ENCODE results near the gene CRELD2.

The CRELD2 gene

DNA sequence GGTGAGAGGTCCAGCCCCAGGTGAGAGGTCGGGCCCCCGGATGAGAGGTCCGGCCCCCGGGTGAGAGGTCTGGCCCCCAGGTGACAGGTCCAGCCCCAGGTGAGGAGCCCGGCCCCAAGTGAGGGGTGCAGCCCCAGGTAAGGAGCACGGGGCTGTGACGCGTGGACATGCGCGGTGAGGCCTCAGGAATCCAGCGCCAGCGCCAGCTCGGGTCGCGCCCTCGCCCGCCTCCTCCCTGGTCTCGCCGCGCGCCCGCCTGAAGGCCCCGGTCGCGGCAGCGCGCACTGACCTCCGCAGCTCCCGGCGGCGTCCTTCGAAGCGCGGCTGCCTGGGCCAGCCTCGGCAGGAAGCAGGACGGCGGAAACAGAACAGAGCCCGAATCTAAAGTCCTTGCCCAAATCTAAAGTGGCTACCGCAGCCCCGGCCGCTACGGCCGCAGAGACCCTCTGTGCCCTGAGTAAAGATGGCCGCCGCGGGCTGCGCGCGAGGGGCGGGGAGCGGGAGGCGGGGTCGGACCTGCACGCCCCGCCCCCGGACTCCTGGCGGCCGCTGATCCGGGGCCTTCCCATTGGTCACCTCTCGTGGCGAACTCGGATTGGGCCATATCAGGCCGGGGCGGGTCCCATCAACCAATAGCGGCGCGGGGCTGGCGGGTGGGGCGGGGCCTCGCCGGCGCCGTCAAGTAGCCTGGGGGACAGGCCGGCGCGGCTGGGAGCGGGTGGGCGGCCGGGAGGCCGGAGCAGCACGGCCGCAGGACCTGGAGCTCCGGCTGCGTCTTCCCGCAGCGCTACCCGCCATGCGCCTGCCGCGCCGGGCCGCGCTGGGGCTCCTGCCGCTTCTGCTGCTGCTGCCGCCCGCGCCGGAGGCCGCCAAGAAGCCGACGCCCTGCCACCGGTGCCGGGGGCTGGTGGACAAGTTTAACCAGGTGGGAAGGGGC, at the start of gene CRELD2, which contains the start of gene ALG12:
CRELD2 (plus strand) TSS at position 661 of the 937 bp plus-strand sequence; CDS start at position 797, 136 bp downstream.
ALG12 (minus strand) TSS at position 465 of the 937 bp plus-strand sequence. CDS start 4,673 bp downstream, outside the sequence.
- peak; percentile 77 for DNase-seq

DNA sequence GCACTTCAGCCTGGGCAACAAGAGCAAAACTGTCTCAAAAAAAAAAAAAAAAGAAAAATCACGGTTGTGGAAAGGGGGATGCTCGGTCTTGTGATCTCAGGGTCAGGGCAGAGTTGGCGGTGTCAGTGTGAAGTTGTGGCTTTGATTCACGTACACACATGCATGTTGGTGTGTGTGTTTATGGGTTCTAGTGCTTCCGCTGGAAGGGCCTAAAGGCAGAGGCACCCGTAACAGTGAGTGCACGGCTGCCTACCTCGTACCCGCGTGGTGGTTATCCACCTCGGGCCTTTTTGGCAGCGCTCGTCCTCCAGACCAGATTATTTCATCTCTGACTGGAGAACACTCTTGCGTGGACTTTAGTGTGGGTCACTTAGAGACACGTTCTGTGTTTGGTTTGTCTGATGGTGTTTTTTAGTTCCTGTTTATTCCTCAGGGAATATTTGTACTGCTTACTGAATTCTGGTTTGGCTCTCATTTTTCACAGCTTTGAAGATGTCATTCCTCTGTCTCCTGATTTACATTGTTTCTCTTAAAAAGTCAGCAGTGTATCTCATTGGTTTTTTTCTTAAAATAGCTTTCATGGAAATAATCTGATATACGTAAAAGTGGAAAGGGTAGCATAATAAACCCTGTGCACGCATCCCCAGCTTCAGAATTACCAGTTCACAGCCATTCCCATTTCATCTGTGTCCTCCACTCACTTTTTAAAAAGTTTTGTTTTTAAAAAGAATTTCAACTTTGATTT, 49.2 kb upstream of the CRELD2 start:
- DNase-seq: no peak

DNA sequence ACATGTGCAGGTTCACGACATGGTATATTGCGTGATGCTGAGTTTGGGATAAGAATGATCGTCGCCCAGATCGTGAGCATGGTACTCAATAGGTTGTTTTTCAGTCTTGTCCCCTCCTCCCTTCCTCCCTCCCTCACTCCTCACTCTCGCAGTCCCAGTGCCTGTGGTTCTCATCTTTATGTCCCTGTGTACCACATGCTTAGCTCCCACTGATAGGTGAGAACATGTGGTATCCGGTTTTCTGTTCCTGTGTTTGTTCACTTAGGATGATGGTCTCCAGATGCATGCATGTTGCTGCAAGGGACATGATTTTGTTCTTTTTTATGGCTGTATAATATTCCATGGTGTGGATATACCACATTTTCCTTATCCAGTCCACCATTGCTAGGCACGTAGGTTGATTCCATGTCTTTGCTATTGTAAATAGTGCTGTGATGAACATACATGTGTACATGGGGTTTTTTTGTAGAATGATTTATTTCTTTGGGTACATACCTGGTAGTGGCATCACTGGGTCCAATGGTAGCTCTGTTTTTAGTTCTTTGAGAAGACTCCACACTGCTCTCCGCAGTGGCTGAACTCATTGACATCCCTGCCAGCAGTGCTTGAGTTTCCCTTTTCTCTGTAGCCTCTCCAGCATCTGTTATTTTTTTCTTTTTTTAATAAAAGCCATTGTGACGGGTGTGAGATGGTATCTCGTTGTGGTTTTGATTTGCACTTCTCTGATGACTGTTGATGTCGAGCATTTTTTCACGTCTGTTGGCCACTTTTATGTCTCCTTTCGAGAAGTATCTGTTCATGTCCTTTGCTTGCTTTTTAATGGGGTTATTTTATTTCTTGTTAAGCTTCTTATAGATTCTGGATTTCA, 48.4 kb upstream of the CRELD2 start:
- DNase-seq: no peak

DNA sequence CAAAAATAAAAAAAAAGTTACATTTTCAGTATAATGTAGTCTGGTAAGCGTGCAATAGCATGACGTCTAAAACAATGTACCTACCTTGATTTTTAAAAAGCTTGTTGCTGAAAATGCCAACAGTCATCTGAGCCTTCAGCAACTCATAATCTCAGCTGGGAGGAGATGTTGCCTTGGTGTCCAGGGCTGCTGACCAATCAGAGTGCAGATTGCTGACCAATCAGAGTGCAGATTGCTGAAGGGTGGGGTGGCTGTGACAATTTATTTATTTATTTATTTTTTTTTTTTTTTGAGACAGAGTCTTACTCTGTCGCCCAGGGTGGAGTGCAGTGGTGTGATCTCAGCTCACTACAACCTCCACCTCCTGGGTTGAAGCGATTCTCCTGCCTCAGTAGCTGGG, 47.0 kb upstream of the CRELD2 start:
- no peak for DNase-seq

DNA sequence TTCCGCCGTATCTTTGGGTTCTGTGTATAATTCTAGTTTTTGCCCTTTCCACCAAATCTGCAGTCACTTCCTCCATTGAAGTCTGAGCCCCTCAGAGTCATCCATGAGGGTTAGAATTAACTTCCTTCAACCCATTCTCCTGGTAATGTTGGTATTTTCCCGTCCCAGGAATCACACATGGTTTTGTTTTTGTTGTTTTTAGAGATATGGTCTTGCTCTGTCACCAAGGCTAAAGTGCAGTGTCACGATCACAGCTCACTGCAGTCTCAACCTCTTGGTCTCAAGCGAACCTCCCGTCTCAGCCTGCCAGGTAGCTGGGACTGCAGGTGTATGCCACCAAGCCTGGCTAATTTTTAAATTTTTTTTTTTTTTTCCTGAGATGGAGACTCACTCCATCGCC, 46.1 kb upstream of the CRELD2 start:
- DNase-seq: no peak

- no peak for DNase-seq
These were observed 45.0 kb upstream of the CRELD2 start for GRCh38 chr22:49873228-49873940.

DNA sequence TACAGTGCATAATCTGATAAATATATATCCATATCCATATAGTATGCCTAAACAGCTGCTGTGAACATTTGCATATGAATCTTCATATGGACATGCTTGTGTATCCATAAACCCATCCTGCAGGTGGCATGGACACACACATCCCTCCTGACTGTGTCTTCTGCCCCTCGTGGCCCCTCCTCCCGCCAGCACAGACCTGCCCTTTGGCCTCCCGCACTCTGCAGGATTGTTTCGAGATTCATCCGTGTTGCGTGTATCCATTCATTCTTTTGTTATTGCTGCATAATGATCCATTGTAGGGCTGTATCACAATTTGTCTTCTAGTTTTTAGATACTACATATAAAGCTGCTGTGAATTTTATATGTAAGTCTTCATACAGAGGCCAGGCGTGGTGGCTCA, 40.8 kb upstream of the CRELD2 start:
- no peak for DNase-seq

DNA sequence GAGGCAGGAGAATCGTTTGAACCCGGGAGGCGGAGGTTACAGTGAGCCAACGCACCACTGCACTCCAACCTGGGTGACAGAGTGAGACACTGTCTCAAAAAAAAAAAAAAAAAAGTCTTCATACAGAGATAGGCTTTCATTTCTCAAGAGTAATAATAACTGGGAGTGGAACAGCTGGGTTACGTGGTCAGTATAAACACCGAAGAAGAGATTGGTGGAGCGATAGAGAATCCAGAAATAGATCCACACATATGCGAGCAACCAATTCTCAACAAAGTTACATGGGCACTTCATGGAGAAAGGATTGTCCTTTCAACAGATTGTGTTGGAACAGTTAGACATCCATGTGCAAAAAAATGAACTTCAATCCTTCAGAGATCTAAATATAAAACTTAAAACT, 40.2 kb upstream of the CRELD2 start:
- DNase-seq: no peak

DNA sequence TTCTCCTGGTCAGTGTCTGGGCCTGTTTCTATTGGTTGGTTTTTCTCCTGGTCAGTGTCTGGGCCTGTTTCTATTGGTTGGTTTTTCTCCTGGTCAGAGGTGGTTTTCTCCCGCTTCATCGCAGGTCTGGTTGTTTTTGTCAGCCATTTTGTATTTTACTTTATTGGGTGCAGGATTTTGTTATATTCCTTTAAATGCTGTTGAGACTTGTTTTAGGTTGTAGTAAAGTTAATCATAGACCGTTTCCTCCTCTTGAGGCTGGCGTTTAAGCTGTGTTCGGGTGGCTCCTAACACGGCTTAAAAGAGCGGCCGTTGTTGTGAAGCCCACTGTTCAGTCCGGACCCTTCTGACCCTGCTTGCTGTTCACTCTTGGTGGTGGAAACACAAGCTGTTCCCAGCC, 38.6 kb upstream of the CRELD2 start:
- DNase-seq: no peak

DNA sequence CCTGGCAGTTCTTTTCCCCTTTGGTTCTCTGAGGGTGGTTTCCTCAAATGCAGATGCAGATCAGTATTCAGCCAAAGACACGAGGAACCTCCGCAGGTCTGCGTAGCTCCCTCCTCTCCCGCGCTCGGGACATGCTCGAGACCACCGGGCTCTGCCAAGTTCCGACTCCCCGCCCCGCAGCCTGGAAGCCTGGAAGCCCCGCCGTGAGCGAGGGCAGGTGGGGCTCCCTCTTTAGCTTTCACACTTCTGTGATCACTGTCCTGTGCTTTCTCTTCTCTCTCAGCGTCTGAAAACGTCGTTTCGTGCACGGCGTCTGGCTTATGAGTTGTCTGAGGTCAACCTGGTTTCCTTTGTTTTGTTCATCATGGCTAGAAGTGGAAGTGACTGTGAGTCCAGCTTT, 38.2 kb upstream of the CRELD2 start:
- no peak for DNase-seq

- no peak for DNase-seq
These were observed 36.6 kb upstream of the CRELD2 start for GRCh38 chr22:49881856-49882255.

GRCh38 chr22:49882519-49883293, 35.7 kb upstream of the CRELD2 start:
- DNase-seq: no peak

DNA sequence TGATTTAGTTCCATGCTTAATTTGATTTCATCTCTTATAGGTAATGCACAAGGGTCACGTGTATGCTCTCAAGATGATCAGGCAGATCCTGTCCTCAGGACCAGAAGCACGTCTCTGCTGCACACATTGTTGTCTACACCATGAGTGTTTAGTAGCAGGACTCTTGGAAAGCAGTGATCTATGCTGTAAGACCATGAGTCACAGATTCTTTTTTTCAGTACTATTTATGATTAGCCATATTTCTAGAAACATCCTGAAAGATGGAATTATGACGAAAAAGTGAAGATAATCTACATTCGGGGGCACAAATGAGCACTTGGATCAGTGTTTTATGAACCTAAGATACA, 35.2 kb upstream of the CRELD2 start:
- DNase-seq: no peak

DNA sequence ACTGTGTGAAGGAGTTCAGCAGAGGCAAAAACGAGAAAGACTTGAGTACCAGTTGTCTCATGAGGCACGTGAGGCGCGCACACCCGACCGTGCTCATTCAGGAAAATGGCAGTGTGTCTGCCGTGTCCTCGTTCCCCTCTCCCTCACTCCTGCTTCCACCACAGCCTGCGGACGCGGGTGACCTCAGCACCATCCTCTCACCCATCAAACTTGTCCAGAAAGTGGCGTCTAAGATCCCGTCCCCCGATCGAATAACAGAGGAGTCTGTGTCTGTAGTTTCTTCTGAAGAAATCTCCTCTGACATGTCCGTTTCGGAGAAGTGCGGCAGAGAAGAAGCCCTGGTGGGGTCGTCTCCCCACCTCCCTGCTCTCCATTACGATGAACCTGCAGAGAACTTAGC, 34.4 kb upstream of the CRELD2 start:
- no peak for DNase-seq

GRCh38 chr22:49884503-49885260, 33.8 kb upstream of the CRELD2 start:
- no peak for DNase-seq

DNA sequence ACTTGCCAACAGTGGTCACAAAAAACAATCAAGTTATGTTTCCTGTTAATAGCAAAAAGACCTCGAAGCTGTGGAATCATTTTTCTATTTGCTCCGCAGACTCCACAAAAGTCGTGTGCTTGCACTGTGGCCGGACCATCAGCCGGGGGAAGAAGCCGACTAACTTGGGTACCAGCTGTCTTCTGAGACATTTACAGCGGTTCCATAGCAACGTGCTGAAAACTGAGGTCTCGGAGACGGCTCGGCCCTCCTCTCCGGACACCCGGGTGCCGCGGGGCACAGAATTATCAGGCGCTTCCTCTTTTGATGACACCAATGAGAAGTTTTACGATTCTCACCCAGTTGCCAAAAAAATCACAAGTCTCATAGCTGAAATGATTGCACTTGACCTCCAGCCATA, 33.2 kb upstream of the CRELD2 start:
- no peak for DNase-seq

GRCh38 chr22:49885881-49886280, 32.6 kb upstream of the CRELD2 start:
- DNase-seq: no peak

- DNase-seq: no peak
These were observed 31.9 kb upstream of the CRELD2 start for GRCh38 chr22:49886346-49887063.

DNA sequence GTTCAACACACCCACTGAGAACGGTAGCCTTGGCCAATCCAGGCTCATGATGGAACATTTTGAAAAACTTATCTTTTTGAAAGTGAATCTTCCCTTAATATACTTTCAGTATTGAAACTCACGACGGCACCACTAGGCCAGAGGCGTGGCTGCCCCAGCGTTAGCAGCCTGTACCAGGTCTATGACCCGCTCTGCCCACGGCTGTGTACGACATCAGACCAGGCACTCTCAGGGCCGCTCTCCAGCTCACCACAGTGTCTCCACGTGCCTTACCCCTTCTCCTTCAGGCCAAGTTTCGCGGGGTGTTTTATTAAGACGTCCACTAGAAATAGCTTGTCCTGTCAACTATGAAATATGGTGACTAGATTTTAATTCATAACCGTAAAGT, 31.4 kb upstream of the CRELD2 start:
- DNase-seq: no peak

GRCh38 chr22:49887702-49888101, 30.7 kb upstream of the CRELD2 start:
- DNase-seq: no peak
